Esophagus (tissue), 2 donors: ENCODE data around the gene RAD51B. TPM values are rescaled to one million over a fixed set of nuclear protein-coding genes. Genes with fewer than 3 reads are reported as not detected.

Experiments
- H3K27ac ChIP-seq, 2 donors: one replicate each; pipeline ENCODE4 v1.5.1; 2013; ENCODE audit warnings: low read depth in 2 of 2, mild to moderate bottlenecking in 2 of 2, inconsistent platforms in 1 of 2, low read length in 1 of 2, moderate library complexity in 1 of 2
- H3K27me3 ChIP-seq, 2 donors: one replicate each; pipeline ENCODE4 v1.6.1; 2013; ENCODE audit warnings: low read length in 2 of 2, control low read depth in 1 of 2, mild to moderate bottlenecking in 1 of 2; ENCODE audit not compliant: insufficient read depth in 2 of 2, control insufficient read depth in 1 of 2
- H3K36me3 ChIP-seq, 2 donors: one replicate each; pipeline ENCODE4 v1.6.1; 2013; ENCODE audit warnings: low read length in 1 of 2; ENCODE audit not compliant: control insufficient read depth in 2 of 2, insufficient read depth in 2 of 2
- H3K4me1 ChIP-seq, 2 donors: one replicate each; pipeline ENCODE4 v1.6.1; 2013; ENCODE audit warnings: low read length in 1 of 2; ENCODE audit not compliant: control insufficient read depth in 2 of 2, insufficient read depth in 2 of 2
- H3K4me3 ChIP-seq, 2 donors: one replicate each; pipeline ENCODE4 v1.5.1; 2013; ENCODE audit warnings: low read length in 2 of 2, mild to moderate bottlenecking in 2 of 2, low read depth in 1 of 2, moderate library complexity in 1 of 2
- H3K9me3 ChIP-seq, 2 donors: one replicate each; pipeline ENCODE4 v1.6.1; 2013; ENCODE audit warnings: mild to moderate bottlenecking in 2 of 2, low read depth in 1 of 2, low read length in 1 of 2, moderate library complexity in 1 of 2; ENCODE audit not compliant: control insufficient read depth in 2 of 2, insufficient read depth in 1 of 2
- WGBS, 2 donors: extraction: QIAGEN DNeasy Blood & Tissue Kit; methylation state at CpG; one replicate each; pipeline ENCODE4 v1.1.7; 2013; 5-methylcytosine and 5-hydroxymethylcytosine counted together
- polyA plus RNA-seq, 2 donors: library from polyadenylated mRNA; stranded (reverse); fragments of 200-250 nt; gene quantifications; one replicate each; pipeline ENCODE4 v1.2.3, GENCODE V29; 2013
- donor health status: healthy with polysubstance abuse.
- donor health status: Bipolar disorder and iron deficiency.

Gene RAD51B
- polyA plus RNA-seq, 2 donors, result 3.2 to 4.0 TPM

DNA sequence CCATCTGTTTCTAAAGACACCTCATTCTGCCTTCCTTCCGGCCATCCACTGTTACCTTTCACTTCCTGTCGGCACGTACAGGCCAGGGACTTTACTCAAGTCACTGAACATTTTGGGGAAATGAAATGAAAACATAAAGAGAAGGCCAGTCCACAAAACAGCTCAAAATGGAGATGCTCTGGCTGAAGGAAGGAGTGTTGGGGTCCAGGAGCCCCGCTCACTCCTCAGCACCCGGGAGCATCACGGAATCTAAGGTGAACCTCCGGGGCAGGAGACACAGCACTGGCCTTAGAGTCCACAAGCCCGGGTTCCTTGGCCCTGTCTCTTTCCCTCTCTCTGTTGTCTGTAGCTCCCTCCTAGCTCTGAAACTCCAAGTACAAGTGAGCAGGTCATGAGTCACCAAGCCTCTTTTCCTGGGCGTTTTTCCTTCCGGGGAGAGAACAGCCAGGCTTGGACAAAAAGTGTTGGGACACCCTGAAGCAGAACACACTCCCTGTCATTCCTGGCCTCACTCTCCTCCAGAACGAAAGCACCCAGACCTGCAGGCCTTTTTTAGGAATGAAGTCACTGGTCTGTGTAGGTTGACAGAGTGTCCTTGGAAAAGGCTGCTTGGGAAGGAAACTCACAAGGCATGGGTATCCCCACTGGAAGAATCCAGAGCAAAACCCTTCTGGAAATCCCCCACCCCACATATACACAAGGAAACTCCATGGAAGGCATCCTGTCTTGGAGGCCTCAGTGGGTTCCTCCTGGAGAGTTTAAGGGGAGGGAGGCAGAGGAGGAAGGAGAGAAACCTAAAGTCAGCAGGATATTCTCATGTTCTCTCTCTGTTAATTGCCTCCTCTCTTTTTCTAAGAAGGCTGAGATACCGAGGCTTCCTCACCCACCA is 728.0 kb downstream of the RAD51B start:
- H3K27me3 ChIP-seq, result no peaks in the 10 kb centered on the region
- no peaks in the 10 kb centered on the region for H3K9me3 ChIP-seq
- H3K36me3 ChIP-seq, result no peaks in the 10 kb centered on the region
- peaks cover 9 to 34% of the 10 kb centered on the region in 2 donors for H3K4me1 ChIP-seq
- 43 to 67% methylated on average over 12 of the region's 12 CpGs for WGBS, 2 donors
- peak overlapping the region; percentile 98 to 100 for H3K27ac ChIP-seq
- no peak overlapping the region for H3K4me3 ChIP-seq

GRCh38 chr14:68548194-68549076 is 728.9 kb downstream of the RAD51B start:
- no peak overlapping the region for H3K4me3 ChIP-seq
- H3K9me3 ChIP-seq, result no peaks in the 10 kb centered on the region
- H3K27me3 ChIP-seq, result no peaks in the 10 kb centered on the region
- H3K4me1 ChIP-seq, result peaks cover 9 to 34% of the 10 kb centered on the region in 2 donors
- peak overlapping the region; percentile 98 to 100 for H3K27ac ChIP-seq
- WGBS, 2 donors, result 46 to 56% methylated on average over 14 of the region's 14 CpGs
- no peaks in the 10 kb centered on the region for H3K36me3 ChIP-seq

DNA sequence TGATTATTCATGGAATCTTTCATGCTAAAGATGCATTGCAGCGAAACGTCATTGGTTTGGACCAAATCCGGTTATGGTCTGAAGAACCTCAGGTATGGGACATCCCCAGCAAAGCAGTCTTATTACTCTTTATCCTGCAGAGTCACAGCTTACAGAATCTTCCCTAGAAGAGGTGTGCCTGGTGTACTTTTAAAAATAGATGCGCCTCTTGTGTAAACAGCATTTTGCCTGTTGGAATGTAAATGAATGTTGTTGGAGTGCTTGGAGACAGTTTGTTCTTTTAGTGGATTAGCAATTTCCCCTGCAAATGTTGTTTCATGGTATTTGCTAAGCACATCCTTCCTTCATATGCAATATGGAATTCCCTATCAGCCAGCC is 730.7 kb downstream of the RAD51B start:
- Histone ChIP-seq H3K4me3 (no peak overlapping the region), H3K9me3 (no peaks in the 10 kb centered on the region), H3K4me1 (peaks cover 9 to 38% of the 10 kb centered on the region in 2 donors), H3K27me3 (no peaks in the 10 kb centered on the region), H3K27ac (peak overlapping the region; percentile 50 to 72), H3K36me3 (no peaks in the 10 kb centered on the region)
- 56 to 72% methylated on average over 4 of the region's 4 CpGs for WGBS, 2 donors

DNA sequence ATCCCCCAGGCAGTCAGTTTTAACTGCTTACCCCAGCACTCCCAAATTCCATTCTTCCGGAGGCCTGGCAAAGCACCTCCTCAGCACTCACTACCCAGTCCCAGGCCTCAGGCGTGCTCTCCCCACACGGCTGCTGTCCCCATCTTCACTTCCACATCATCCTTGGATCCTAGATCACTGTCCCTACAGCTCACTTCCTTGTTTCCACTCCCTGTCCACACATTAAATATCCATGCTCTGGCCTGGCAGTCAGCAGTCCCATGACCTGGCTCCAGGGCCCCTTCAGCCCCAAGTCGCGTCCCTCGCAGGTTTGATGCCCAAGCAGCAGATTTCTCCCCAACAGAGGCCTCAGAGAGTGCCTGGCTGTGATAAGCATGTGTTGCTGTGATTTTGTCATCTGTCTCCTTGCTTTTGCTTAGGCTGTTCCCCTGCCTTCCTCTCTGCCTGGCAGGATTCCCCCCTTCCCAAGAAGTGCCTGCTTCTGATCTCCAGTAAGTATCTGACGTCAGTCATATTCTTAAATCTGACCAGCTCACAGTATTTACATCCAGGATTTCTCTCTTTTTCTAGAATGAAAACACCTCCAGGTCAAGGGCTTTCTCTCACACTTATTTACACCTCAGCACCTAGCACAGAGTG is 731.6 kb downstream of the RAD51B start:
- H3K4me1 ChIP-seq, result peaks cover 11 to 37% of the 10 kb centered on the region in 2 donors
- H3K27ac ChIP-seq, result peak overlapping the region; percentile 50 to 81
- WGBS, 2 donors, result 75 to 79% methylated on average over 7 of the region's 7 CpGs
- no peaks in the 10 kb centered on the region for H3K9me3 ChIP-seq
- no peak overlapping the region for H3K4me3 ChIP-seq
- no peaks in the 10 kb centered on the region for H3K36me3 ChIP-seq
- H3K27me3 ChIP-seq, result no peaks in the 10 kb centered on the region

GRCh38 chr14:68552075-68552474 is 732.5 kb downstream of the RAD51B start:
- Histone ChIP-seq H3K27me3 (no peaks in the 10 kb centered on the region), H3K9me3 (no peaks in the 10 kb centered on the region), H3K4me1 (peaks cover 7 to 29% of the 10 kb centered on the region in 2 donors), H3K27ac (peak overlapping the region; percentile 3 to 37), H3K4me3 (no peak overlapping the region), H3K36me3 (no peaks in the 10 kb centered on the region)
- 95 to 98% methylated on average over 7 of the region's 7 CpGs for WGBS, 2 donors

DNA sequence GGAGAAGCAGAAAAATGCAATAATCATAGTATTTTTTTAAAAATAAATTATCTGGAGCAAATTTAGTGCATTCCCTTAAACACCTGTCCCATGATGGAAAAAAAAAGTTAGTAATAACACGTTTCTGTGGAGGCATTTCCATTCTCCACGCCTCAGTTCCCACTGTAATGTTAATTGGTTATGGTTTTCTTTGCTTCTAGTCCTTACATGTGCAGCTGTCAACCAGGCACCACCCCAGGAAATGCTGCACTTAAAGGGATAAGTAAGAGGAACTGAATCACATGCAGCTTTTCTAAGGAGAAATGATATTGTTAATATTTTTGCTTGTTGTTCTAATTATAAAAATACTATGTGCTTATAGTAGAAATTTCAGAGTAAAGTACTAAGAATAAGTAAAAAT is 733.0 kb downstream of the RAD51B start:
- Histone ChIP-seq H3K4me3 (no peak overlapping the region), H3K9me3 (no peaks in the 10 kb centered on the region), H3K27me3 (no peaks in the 10 kb centered on the region), H3K27ac (no peak overlapping the region), H3K36me3 (no peaks in the 10 kb centered on the region), H3K4me1 (peaks cover 7 to 26% of the 10 kb centered on the region in 2 donors)
- 16 to 47% methylated on average over 2 of the region's 2 CpGs for WGBS, 2 donors

GRCh38 chr14:68553311-68553710 is 733.7 kb downstream of the RAD51B start:
- WGBS, 2 donors, result 26 to 37% methylated on average over 3 of the region's 3 CpGs
- H3K4me3 ChIP-seq, result no peak overlapping the region
- H3K27ac ChIP-seq, result peak overlapping the region; percentile 75 to 85
- H3K36me3 ChIP-seq, result no peaks in the 10 kb centered on the region
- no peaks in the 10 kb centered on the region for H3K9me3 ChIP-seq
- no peaks in the 10 kb centered on the region for H3K27me3 ChIP-seq
- peaks cover 7 to 19% of the 10 kb centered on the region in 2 donors for H3K4me1 ChIP-seq

DNA sequence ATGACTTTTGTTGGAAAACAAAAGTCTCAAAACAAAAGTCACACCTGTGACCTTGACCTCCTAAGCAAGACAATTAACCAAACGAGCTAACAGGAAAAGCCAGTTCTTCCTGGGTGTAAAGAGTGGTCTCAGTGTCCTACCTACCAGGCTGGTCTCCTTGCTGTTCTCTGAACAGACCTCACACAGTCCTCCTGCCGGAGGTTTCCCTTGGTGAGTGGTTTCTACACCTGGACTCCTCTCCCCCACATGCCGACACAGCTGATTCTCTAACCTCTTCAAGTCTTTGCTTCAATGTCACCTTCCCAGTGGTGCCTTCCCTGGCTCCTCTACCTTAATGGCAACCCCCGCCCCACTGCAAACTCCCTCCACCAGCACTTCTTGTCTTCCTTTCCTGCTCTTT is 734.7 kb downstream of the RAD51B start:
- WGBS, 2 donors, result 76 to 78% methylated on average over 4 of the region's 4 CpGs
- Histone ChIP-seq H3K27me3 (no peaks in the 10 kb centered on the region), H3K4me3 (no peak overlapping the region), H3K36me3 (no peaks in the 10 kb centered on the region), H3K4me1 (peaks cover 5 to 13% of the 10 kb centered on the region in 2 donors), H3K27ac (peak overlapping the region; percentile 34 to 67), H3K9me3 (no peaks in the 10 kb centered on the region)

- no peaks in the 10 kb centered on the region for H3K36me3 ChIP-seq
- H3K4me1 ChIP-seq, result peaks cover 2 to 7% of the 10 kb centered on the region in 2 donors
- no peaks in the 10 kb centered on the region for H3K9me3 ChIP-seq
- WGBS, 2 donors, result 95 to 97% methylated on average over 4 of the region's 4 CpGs
- no peaks in the 10 kb centered on the region for H3K27me3 ChIP-seq
- H3K27ac ChIP-seq, result no peak overlapping the region
- no peak overlapping the region for H3K4me3 ChIP-seq
Observed at GRCh38 chr14:68556253-68556652, 736.7 kb downstream of the RAD51B start.
